GM18499 (cell line): ENCODE results near the gene PDE10A.

Source experiments
- ATAC-seq: cut with Tn5 transposase; IDR thresholded peaks from one replicate; pipeline ENCODE4 v1.9.1; 2021; ENCODE audit warnings: moderate number of reproducible peaks; ENCODE audit not compliant: insufficient read depth, unreplicated experiment

Gene PDE10A

GRCh38 chr6:165662749-165663376, at the start of gene PDE10A:
Gene PDE10A, minus strand, starts transcription at chr6:165663241. Its CDS starts 430 bp downstream, at chr6:165662811.
- ATAC-seq, result no peak

- ATAC-seq, result no peak
These were observed 46.0 kb upstream of the PDE10A start for GRCh38 chr6:165708985-165709576.

GRCh38 chr6:165707067-165707853, 44.2 kb upstream of the PDE10A start:
- ATAC-seq, result no peak

GRCh38 chr6:165705941-165706340, 42.9 kb upstream of the PDE10A start:
- ATAC-seq, result no peak

GRCh38 chr6:165704045-165704748, 41.2 kb upstream of the PDE10A start:
- ATAC-seq, result no peak

- ATAC-seq, result no peak
These were observed 39.6 kb upstream of the PDE10A start for GRCh38 chr6:165702669-165703068.

GRCh38 chr6:165701564-165702354, 38.7 kb upstream of the PDE10A start:
- ATAC-seq, result no peak

GRCh38 chr6:165701005-165701404, 38.0 kb upstream of the PDE10A start:
- no peak for ATAC-seq

- no peak for ATAC-seq
These were observed 35.8 kb upstream of the PDE10A start for GRCh38 chr6:165698868-165699267.

GRCh38 chr6:165697171-165697570, 34.1 kb upstream of the PDE10A start:
- no peak for ATAC-seq

- ATAC-seq, result no peak
These were observed 32.9 kb upstream of the PDE10A start for GRCh38 chr6:165695722-165696515.

- ATAC-seq, result no peak
These were observed 31.3 kb upstream of the PDE10A start for GRCh38 chr6:165694296-165694695.

GRCh38 chr6:165692106-165692653, 29.1 kb upstream of the PDE10A start:
- ATAC-seq, result no peak

GRCh38 chr6:165689699-165690098, 26.7 kb upstream of the PDE10A start:
- ATAC-seq, result no peak

GRCh38 chr6:165686596-165687365, 23.7 kb upstream of the PDE10A start:
- ATAC-seq, result no peak

GRCh38 chr6:165685302-165685701, 22.3 kb upstream of the PDE10A start:
- ATAC-seq, result no peak

GRCh38 chr6:165684333-165684732, 21.3 kb upstream of the PDE10A start:
- ATAC-seq, result no peak

GRCh38 chr6:165680975-165681374, 17.9 kb upstream of the PDE10A start:
- ATAC-seq, result no peak
